GM12892 (cell line): Measurements from ENCODE around the gene ABCC9.

Source experiments
- POLR2A ChIP-seq: IDR thresholded peaks from 2 replicates; pipeline ENCODE4 v1.6.1; 2011; ENCODE audit warnings: low read depth, low read length, control low read depth
- POLR2AphosphoS5 ChIP-seq: IDR thresholded peaks from 2 replicates; pipeline ENCODE4 v1.6.1; 2011; ENCODE audit warnings: low read depth, low read length, control low read depth
- TAF1 ChIP-seq: IDR thresholded peaks from 2 replicates; pipeline ENCODE4 v1.6.1; 2011; ENCODE audit warnings: low read depth, mild to moderate bottlenecking, control low read depth, low read length, borderline replicate concordance

- TF ChIP-seq POLR2A = no peak
- TF ChIP-seq POLR2AphosphoS5 = no peak
- TF ChIP-seq TAF1 = no peak
Measured at GRCh38 chr12:21984375-21984774, 43.1 kb upstream of the ABCC9 start.
